SK-N-SH treated with all-trans-retinoic acid at 6 μM for 48 hours (cell line): ENCODE results near the gene RIN3.
A peak's percentile ranks its signal among the peaks of the same experiment; 100 is the strongest.

Source experiments
- ATAC-seq: fragments of 200-7000 bp; cut with Tn5 transposase; 3 replicates; pipeline ENCODE4 v1.9.1; 2020; ENCODE audit warnings: mild to moderate bottlenecking, moderate library complexity
- BACH2 ChIP-seq: fragments of 250-450 bp; sonication (Bioruptor Pico); IDR thresholded peaks from 2 replicates; pipeline ENCODE4 v1.9.0; 2021; ENCODE audit warnings: mild to moderate bottlenecking, borderline replicate concordance
- CSDC2 ChIP-seq: fragments of 250-450 bp; sonication (Bioruptor Pico); IDR thresholded peaks from 2 replicates; pipeline ENCODE4 v1.5.0; 2020; ENCODE audit warnings: mild to moderate bottlenecking, moderate library complexity
- CSRNP3 ChIP-seq: fragments of 250-450 bp; sonication (Bioruptor Pico); IDR thresholded peaks from 2 replicates; pipeline ENCODE4 v1.5.1; 2021; ENCODE audit warnings: mild to moderate bottlenecking, moderate library complexity
- ESRRG ChIP-seq: fragments of 250-450 bp; sonication (Bioruptor Pico); IDR thresholded peaks from 2 replicates; pipeline ENCODE4 v1.6.1; 2021; ENCODE audit warnings: mild to moderate bottlenecking
- GLIS3 ChIP-seq: fragments of 250-450 bp; sonication (Bioruptor Pico); IDR thresholded peaks from 2 replicates; pipeline ENCODE4 v1.5.0; 2020; ENCODE audit warnings: mild to moderate bottlenecking, moderate library complexity
- PATZ1 ChIP-seq: fragments of 250-450 bp; sonication (Bioruptor Pico); IDR thresholded peaks from 2 replicates; pipeline ENCODE4 v1.8.0; 2020; ENCODE audit warnings: mild to moderate bottlenecking, moderate library complexity, borderline replicate concordance
- POU6F1 ChIP-seq: fragments of 250-450 bp; sonication (Bioruptor Pico); IDR thresholded peaks from 2 replicates; pipeline ENCODE4 v1.8.0; 2021; ENCODE audit warnings: low read depth, mild to moderate bottlenecking, moderate library complexity, borderline replicate concordance
- SNAI2 ChIP-seq: fragments of 250-450 bp; sonication (Bioruptor Pico); IDR thresholded peaks from 2 replicates; pipeline ENCODE4 v1.5.0; 2020; ENCODE audit warnings: mild to moderate bottlenecking, moderate library complexity
- TOX ChIP-seq: fragments of 250-450 bp; sonication (Bioruptor Pico); IDR thresholded peaks from 2 replicates; pipeline ENCODE4 v1.8.0; 2021; ENCODE audit warnings: mild to moderate bottlenecking, moderate library complexity, borderline replicate concordance
- ZFP3 ChIP-seq: fragments of 250-450 bp; sonication (Bioruptor Pico); IDR thresholded peaks from 2 replicates; pipeline ENCODE4 v1.5.0; 2020; ENCODE audit warnings: mild to moderate bottlenecking, moderate library complexity
- ZNF565 ChIP-seq: fragments of 450-650 bp; formaldehyde crosslinking; conservative IDR thresholded peaks from 2 replicates; pipeline ENCODE4 v1.5.0; 2020; ENCODE audit warnings: low read depth, mild to moderate bottlenecking, moderate library complexity
- TF ChIP-seq, protein P1 (sequence below): fragments of 250-450 bp; sonication (Bioruptor Pico); IDR thresholded peaks from 2 replicates; pipeline ENCODE4 v1.5.0; 2020; ENCODE audit warnings: mild to moderate bottlenecking, moderate library complexity

RIN3 gene

GRCh38 chr14:92692822-92693226, 179.2 kb downstream of the RIN3 start:
- ATAC-seq = peak; percentile 32
- no peak for TF ChIP-seq CSDC2 (CRISPR knock-in tag)

GRCh38 chr14:92693998-92694795, 180.6 kb downstream of the RIN3 start:
- no peak for TF ChIP-seq SNAI2 (CRISPR knock-in tag)
- TF ChIP-seq, protein P1, sequence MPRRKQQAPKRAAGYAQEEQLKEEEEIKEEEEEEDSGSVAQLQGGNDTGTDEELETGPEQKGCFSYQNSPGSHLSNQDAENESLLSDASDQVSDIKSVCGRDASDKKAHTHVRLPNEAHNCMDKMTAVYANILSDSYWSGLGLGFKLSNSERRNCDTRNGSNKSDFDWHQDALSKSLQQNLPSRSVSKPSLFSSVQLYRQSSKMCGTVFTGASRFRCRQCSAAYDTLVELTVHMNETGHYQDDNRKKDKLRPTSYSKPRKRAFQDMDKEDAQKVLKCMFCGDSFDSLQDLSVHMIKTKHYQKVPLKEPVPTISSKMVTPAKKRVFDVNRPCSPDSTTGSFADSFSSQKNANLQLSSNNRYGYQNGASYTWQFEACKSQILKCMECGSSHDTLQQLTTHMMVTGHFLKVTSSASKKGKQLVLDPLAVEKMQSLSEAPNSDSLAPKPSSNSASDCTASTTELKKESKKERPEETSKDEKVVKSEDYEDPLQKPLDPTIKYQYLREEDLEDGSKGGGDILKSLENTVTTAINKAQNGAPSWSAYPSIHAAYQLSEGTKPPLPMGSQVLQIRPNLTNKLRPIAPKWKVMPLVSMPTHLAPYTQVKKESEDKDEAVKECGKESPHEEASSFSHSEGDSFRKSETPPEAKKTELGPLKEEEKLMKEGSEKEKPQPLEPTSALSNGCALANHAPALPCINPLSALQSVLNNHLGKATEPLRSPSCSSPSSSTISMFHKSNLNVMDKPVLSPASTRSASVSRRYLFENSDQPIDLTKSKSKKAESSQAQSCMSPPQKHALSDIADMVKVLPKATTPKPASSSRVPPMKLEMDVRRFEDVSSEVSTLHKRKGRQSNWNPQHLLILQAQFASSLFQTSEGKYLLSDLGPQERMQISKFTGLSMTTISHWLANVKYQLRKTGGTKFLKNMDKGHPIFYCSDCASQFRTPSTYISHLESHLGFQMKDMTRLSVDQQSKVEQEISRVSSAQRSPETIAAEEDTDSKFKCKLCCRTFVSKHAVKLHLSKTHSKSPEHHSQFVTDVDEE (CRISPR knock-in tag) = no peak
- no peak for TF ChIP-seq ESRRG (CRISPR knock-in tag)
- ATAC-seq = peak; percentile 9

GRCh38 chr14:92694807-92695206, 181.2 kb downstream of the RIN3 start:
- TF ChIP-seq SNAI2 (CRISPR knock-in tag) (no peak), CSRNP3 (CRISPR knock-in tag) (no peak), ZFP3 (CRISPR knock-in tag) (no peak), TOX (no peak), ZNF565 (CRISPR knock-in tag) (no peak), PATZ1 (CRISPR knock-in tag) (no peak), CSDC2 (CRISPR knock-in tag) (no peak), GLIS3 (CRISPR knock-in tag) (no peak), POU6F1 (CRISPR knock-in tag) (no peak)
- TF ChIP-seq, protein P1 (CRISPR knock-in tag) = no peak
- TF ChIP-seq, all 23 proteins: peak for 0
- no peak for ATAC-seq

- no peak for ATAC-seq
- TF ChIP-seq BACH2 (CRISPR knock-in tag) (no peak), ZFP3 (CRISPR knock-in tag) (no peak), CSRNP3 (CRISPR knock-in tag) (no peak), CSDC2 (CRISPR knock-in tag) (no peak), POU6F1 (CRISPR knock-in tag) (no peak), PATZ1 (CRISPR knock-in tag) (no peak), TOX (no peak)
- TF ChIP-seq, protein P1 (CRISPR knock-in tag) = no peak
These were observed 182.0 kb downstream of the RIN3 start for GRCh38 chr14:92695562-92695961.
